MG63 (cell line): Measurements from ENCODE around the gene GALNT7. TPM values are rescaled to one million over a fixed set of nuclear protein-coding genes. Genes with fewer than 3 reads are reported as not detected.

Source experiments
- DNase-seq: peaks from one replicate; pipeline ENCODE4 v3.0.0-alpha.2; 2020
- H3K27me3 ChIP-seq: fragments of 250-450 bp; sonication (Bioruptor Pico); 2 replicates; pipeline ENCODE4 v1.5.1; 2020; ENCODE audit warnings: mild to moderate bottlenecking, moderate library complexity
- H3K36me3 ChIP-seq: fragments of 250-450 bp; sonication (Bioruptor Pico); 2 replicates; pipeline ENCODE4 v1.5.1; 2020; ENCODE audit warnings: mild to moderate bottlenecking, moderate library complexity
- H3K4me3 ChIP-seq: fragments of 250-450 bp; sonication (Bioruptor Pico); 2 replicates; pipeline ENCODE4 v1.5.1; 2020; ENCODE audit warnings: mild to moderate bottlenecking, moderate library complexity
- H3K9me3 ChIP-seq: fragments of 250-450 bp; sonication (Bioruptor Pico); 2 replicates; pipeline ENCODE4 v1.5.1; 2020; ENCODE audit warnings: mild to moderate bottlenecking, moderate library complexity
- total RNA-seq: library from RNA; depleted of rRNA; stranded (reverse); fragments of >200 nt; shearing (Covaris generic); gene quantifications from 2 replicates; pipeline ENCODE4 v1.2.3, GENCODE V29; 2014; ENCODE audit warnings: low replicate concordance

Gene GALNT7
- total RNA-seq, 1 experiment from 2014 or later: 22.6 TPM

DNA sequence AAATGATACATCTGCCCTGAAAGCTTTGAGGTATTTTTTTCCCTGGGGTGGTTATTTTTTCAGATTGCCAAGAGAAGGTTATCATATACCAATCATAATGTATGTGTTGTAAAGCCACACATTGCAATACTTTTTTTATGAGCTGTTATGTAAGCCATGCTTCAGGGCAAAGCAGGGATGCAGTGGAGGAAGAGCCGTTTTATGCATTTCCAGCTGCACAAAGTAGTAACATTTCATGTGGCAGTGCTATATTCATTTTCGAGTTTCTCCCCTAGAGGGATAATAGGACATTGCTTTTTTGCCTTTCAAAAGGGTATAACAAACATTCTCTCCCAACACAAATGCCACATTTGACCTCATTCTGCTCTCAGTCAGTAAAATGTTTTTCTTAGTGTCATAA lies 68.5 kb downstream of the GALNT7 start:
- Histone ChIP-seq H3K4me3 (no peak overlapping the region), H3K9me3 (no peaks in the 10 kb centered on the region), H3K27me3 (no peaks in the 10 kb centered on the region), H3K36me3 (no peaks in the 10 kb centered on the region; the same call in 1 of the 2 replicates)
- no peak for DNase-seq

DNA sequence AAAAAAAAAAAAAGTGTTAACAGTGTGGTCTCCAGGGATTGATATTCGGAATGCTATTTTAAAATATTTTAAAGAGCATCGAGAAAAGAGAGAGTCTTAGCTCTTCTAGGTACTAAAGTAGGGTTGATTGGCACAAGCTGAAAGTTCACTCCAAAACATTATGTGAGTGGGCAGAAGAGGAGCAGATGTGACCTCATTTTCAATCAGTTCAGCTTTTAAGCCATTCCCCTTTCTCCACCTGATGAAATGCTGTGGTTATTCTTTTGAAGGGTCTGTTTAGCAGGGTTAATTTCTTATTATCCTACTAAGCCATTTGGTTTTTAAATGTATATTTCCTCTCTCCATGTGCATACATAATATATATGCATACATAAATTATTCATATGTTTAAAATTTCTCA lies 69.2 kb downstream of the GALNT7 start:
- Histone ChIP-seq H3K4me3 (no peak overlapping the region), H3K9me3 (no peaks in the 10 kb centered on the region), H3K27me3 (no peaks in the 10 kb centered on the region), H3K36me3 (no peaks in the 10 kb centered on the region; the same call in 1 of the 2 replicates)
- no peak for DNase-seq

DNA sequence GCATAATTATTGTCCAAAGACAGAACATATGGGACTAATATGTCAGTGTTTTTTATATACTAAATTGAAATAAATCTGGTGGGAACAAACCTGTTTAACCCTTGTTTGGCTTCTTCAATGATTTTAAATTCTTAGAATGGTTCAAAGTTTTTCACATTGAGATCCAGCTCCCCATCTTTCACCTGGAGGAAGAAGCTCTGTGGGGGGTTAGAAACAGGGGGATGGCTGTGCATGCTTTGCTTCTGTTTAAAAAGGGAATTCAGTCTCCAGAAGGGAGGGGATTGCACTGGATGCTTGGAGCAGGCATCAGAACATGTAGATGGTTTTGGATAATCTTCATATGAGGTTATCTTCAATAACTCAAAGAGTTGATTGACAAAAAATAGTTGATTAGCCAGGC lies 72.1 kb downstream of the GALNT7 start:
- no peak for DNase-seq
- no peaks in the 10 kb centered on the region for H3K27me3 ChIP-seq
- H3K4me3 ChIP-seq: no peak overlapping the region

DNA sequence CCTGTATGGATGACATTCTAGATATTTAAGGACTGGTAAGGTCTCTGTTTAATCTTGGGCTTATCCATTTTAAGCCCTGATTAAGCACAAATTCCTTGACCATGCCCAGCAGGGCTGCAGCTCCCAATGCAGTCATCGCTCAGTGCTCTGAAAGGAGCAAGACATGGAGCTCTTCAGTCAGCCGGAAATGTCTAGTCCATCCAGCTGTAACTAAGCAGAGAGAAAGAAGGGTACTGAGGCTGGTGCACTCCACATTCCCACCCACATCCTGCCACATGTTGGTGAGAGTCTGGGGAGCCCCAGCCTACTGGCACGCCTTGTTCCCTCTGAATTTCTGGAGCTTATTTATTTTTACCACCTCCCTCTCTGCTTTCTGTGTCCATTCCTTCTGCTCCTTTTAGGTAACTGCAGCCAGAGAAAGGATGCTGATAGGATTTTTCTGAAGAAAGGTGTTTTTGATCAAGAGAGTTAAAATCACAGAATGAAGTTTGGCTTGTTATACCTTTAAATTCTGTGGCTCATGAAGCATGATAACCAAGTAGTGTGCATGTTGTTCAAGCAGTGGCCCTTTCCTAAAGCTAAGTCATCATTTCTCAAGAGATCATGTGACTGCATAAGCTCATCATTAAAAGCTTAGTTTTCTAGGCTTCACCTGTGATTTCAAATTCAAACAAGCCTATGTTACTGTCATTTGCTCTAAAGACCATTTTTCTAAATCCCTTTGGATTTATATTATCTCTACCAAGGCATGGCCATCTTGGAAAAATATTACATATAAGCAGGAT lies 74.0 kb downstream of the GALNT7 start:
- no peak for DNase-seq
- Histone ChIP-seq H3K4me3 (no peak overlapping the region), H3K9me3 (no peaks in the 10 kb centered on the region), H3K27me3 (no peaks in the 10 kb centered on the region), H3K36me3 (no peaks in the 10 kb centered on the region; the same call in 1 of the 2 replicates)

More for the DNA sequence above, 72.1 kb downstream of the GALNT7 start:
- Histone ChIP-seq H3K36me3 (no peaks in the 10 kb centered on the region; the same call in 1 of the 2 replicates), H3K9me3 (no peaks in the 10 kb centered on the region)

DNA sequence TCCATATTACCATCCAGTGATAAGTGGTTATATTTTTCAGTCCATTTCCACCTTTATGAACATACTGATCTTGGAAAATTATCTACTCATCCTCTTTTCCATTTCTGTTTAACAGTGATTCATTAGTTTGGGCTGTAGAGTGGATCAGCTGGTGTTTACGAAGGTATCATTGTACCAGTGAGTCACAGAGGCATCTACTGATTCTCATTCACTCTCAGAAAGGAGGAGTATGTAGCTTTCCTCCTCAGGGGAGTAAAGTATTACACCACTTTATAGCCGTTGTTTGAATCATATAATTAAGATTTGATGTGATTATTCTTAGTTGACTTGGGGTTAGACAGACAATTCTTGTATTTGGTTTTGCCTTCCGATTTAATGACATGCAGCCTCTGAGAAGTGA lies 74.7 kb downstream of the GALNT7 start:
- Histone ChIP-seq H3K27me3 (no peaks in the 10 kb centered on the region), H3K36me3 (no peaks in the 10 kb centered on the region; the same call in 1 of the 2 replicates), H3K9me3 (no peaks in the 10 kb centered on the region), H3K4me3 (no peak overlapping the region)
- no peak for DNase-seq

DNA sequence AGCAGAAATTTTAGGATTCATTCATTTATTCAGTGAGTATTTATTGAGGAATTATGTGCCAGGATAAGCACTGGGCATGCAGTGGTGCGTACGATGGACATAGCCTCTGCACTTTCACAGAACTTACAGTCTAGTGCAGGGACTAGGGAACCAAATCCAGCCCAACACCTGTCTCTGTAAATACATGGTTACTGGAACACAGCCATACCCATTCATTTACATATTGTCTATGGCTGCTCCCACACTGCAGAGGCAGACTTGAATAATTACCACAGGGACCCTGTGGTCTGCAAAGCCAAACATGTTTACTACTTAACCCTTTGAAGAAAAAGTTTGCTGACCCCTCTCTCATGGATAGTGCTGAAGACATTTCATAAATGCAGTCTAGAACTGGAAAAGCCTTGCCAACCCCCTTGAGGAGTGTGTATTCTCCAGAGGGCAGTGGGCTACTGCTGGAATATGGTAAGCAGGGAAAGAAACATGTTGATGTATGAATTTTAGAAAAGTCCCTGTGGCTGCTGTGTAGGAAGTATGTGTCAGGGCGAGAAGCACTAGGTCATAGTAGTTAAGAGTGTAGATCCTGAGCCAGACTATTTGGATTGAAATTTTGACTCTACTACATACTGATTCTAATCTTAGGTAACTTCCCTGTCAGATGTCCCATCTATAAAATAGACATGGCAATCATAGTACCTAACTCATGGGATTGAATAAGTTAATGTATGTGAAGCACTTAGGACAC lies 75.5 kb downstream of the GALNT7 start:
- Histone ChIP-seq H3K36me3 (no peaks in the 10 kb centered on the region; the same call in 1 of the 2 replicates), H3K27me3 (no peaks in the 10 kb centered on the region), H3K9me3 (no peaks in the 10 kb centered on the region), H3K4me3 (no peak overlapping the region)
- no peak for DNase-seq

DNA sequence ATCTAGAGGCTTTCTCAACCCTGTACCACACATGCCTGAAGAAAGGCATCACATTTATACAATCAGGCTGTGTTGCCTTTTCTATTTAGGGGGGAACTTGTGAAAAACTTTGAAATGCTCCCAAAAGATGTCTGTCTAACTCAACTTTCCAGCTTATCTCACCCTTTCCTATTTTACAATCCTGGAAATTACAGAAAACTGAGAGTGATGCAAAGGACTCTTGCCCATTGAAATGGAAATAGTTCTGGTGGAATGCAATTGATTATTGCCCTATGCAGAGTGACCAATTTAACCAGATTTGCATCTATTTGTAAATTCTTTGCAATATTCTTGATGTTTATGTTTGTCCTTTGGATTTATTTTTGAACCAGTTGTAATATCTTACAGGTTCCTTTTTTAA lies 77.3 kb downstream of the GALNT7 start:
- Histone ChIP-seq H3K9me3 (no peaks in the 10 kb centered on the region), H3K4me3 (no peak overlapping the region), H3K36me3 (no peaks in the 10 kb centered on the region; the same call in 1 of the 2 replicates), H3K27me3 (no peaks in the 10 kb centered on the region)
- DNase-seq: no peak

DNA sequence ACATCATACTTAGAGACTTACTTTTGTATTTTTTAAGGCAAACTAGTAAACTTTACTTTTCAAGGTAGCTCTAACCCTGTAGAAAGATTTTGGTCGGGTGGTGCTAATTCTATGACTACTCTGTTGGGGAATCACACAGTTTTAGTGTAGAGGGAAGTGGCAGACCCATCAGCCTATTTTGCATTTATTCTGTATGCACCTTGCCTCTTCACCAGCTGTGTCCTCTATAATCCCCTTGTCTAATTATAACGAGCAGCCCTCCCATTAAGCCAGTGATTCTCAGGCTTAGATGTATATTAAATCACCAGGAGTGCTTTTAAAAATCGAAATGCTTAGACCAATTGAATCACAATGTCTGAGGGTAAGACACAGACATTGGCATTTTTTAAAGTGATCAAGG lies 78.1 kb downstream of the GALNT7 start:
- Histone ChIP-seq H3K36me3 (no peaks in the 10 kb centered on the region; the same call in none of the 2 replicates), H3K4me3 (no peak overlapping the region), H3K27me3 (no peaks in the 10 kb centered on the region), H3K9me3 (no peaks in the 10 kb centered on the region)
- DNase-seq: no peak

DNA sequence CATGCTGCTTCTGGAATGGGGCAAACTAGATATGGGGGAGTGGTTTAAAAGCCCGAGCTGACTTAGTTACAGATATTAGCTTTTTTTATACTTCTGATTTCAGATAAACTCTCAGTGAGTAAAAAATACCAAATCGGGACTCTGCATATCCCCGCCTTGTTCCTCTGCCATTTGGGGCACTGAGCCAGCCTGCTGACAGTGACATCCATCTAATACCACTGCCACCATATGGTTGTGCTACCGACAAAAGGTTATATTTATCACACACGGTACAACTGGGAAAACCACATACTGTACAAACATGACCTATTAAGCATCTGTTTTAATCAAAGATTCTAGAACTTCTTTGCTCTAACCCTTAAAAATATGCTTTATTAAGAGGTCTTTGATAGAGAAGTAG lies 78.7 kb downstream of the GALNT7 start:
- Histone ChIP-seq H3K9me3 (no peaks in the 10 kb centered on the region), H3K27me3 (no peaks in the 10 kb centered on the region), H3K4me3 (no peak overlapping the region), H3K36me3 (no peaks in the 10 kb centered on the region; the same call in none of the 2 replicates)
- no peak for DNase-seq

DNA sequence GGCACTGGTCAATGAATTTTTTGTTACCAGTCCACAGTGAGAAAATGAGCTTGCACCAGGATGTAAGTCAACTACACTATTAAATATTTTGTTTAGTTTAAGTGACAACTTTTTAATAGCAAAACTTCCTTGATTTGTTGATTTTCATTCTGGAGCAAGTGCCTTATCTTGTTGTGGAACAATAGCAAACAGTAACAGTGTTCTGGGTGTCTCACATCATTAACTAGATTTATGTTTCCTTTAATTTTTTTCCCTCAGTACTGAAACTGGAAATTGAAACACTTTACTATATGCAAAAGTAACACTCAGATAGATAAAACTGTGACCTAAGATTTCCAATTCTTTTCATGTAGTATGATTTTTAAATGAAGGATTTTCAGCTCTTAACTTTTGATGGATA lies 80.1 kb downstream of the GALNT7 start:
- Histone ChIP-seq H3K9me3 (peaks cover 11% of the 10 kb centered on the region), H3K27me3 (no peaks in the 10 kb centered on the region), H3K36me3 (peaks cover 11% of the 10 kb centered on the region), H3K4me3 (no peak overlapping the region)
- no peak for DNase-seq

DNA sequence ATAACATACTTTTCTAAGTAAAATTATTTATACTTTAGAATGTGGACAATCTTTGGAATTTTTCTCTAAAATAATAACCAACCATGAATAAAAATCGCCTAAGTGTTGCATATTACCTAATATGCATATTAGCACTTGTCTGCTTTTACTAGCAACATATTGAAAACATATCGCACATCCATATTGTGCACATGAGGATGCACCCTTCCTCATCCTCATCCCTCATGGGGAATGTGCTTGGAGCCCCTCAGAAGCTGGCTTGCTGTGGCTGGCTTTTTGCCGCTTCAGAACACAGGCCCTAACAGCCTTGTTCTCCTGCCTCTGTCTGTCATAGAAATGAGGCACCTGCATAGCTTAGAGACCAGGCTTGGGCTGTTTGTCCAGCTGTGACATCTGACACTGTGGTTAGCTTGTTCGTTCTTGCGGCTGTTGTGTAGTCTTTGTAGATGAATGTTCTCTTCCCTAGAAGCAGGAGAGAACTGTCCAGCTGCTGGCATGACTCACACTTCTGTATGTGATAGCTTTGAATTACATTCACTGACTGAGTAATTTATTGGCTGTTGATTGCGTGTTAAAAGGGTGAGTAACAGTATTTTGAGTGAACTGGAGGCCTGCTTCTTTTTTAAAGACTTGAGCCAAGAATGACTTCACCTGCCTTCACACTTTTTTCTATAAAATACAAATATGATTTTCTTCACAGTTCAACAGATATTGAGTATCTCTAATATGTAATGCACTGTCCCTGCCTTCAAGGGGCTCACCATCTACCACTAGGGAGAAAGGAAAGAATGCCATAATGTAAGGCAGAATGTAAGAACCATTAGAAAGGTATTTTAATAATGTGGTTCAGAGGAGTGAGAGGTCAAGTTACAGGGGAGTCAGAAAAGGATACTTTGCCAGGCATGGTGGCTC lies 83.7 kb downstream of the GALNT7 start:
- peak; percentile 94 for DNase-seq
- Histone ChIP-seq H3K27me3 (no peaks in the 10 kb centered on the region), H3K36me3 (peaks cover 11% of the 10 kb centered on the region), H3K9me3 (peaks cover 11% of the 10 kb centered on the region), H3K4me3 (no peak overlapping the region)

DNA sequence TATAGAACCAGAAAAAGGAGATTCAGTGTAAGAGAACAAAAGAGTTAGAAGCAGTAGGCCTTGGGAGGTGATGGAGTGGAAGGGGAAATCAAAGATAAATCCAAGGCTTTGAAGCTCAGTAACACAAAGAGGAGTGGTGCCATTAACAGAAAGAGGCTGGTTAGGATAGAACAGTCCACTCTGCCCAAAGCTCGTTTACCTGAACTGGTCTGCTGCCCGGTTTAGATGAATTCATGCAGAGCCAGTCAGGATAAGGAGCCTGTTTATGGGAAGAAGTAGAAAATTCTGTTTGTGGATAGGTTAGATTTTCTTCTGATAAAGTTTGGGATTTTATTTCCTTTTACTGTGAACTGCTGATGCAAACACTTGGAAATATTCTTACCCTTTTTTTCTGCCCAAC lies 85.0 kb downstream of the GALNT7 start:
- H3K9me3 ChIP-seq: peaks cover 11% of the 10 kb centered on the region

DNA sequence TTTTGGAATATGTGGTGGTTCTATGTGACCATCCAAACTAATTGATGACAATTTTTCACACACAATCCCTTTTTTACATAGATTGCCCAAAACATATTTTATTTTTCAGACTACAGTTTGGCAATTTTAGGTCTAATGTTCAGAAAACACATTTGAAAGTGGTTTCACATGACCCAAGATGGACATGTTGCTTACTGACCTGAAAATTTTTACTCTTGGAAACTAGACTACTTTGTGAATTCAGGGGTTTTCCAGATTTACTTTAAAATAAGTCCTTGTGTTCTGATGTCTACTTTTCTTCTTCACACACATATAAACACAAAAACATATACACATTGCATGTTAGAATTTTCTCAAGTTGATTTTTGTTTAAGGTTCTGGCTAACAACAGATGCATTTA lies 86.0 kb downstream of the GALNT7 start:
- no peak for DNase-seq
- peaks cover 11% of the 10 kb centered on the region for H3K9me3 ChIP-seq
- H3K4me3 ChIP-seq: no peak overlapping the region
- no peaks in the 10 kb centered on the region for H3K27me3 ChIP-seq
- peaks cover 11% of the 10 kb centered on the region for H3K36me3 ChIP-seq

More for the DNA sequence above, 85.0 kb downstream of the GALNT7 start:
- Histone ChIP-seq H3K36me3 (peaks cover 11% of the 10 kb centered on the region), H3K4me3 (no peak overlapping the region), H3K27me3 (no peaks in the 10 kb centered on the region)
- no peak for DNase-seq

DNA sequence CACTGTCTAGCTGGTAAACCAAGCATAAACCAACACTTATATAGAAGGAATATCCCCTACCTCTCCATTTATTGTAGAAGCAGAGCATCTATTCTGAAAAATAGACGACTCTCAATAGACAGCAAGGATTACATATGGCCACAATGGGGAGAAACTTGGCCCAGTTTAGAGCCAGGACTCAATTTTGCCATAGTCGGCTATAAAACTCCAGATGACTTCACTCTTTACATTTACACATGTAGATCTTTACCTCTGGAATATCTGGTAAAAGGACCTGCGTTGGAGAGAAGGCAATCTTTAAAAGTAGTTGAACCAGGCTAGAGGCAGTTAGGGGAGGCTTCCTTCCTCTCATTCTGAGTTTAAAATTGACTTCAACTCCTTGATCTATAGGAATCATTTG lies 88.2 kb downstream of the GALNT7 start:
- no peak overlapping the region for H3K4me3 ChIP-seq
- H3K36me3 ChIP-seq: peaks cover 11% of the 10 kb centered on the region
- H3K27me3 ChIP-seq: no peaks in the 10 kb centered on the region
- no peak for DNase-seq
- H3K9me3 ChIP-seq: peaks cover 11% of the 10 kb centered on the region

DNA sequence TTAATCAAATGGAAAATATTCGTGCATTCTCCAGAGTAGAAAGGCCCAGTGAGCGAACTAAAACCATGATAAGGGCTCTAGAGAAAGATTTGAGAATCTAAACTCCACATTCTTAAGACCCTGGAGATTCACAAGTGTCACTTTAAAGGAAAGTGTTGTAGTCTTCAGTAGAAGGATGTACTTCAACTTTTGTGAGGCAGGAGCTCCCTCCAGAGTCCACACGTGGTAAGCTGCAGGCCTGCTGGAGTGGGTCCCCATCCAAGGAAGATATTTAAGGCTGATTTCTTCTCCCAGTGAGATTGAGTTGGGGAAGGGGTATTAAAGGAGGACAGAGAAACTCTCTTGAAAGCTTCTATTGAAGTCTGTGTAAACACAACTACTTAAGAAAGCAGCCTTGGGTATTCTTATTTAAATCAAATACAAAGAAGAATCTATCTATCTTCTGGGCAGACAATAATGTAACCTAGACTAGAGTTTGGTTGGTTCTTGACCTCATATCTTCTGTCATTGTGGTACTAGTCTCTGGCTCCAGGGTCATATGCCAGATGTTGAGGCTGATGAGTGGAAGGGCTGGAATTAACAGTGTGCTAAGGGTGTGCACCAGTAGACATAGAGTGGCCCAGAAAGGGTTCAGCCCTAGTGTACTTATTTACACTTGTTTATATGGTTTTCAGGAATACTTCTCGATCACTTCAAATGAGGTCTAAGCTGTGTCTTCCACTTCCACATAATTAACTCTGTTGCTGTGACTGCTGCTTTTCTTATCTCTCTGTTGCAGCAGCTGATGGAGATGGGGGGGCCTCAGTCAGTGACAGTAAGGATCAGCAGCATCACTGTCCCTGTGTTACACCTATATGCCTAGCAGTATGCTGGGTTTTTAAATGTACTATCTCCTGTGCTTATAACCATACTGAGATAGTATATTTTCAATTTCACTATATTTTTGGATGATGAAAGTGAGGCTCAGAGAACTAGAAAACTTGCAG lies 89.4 kb downstream of the GALNT7 start:
- peak; percentile 35 for DNase-seq
- no peaks in the 10 kb centered on the region for H3K27me3 ChIP-seq
- peaks cover 6% of the 10 kb centered on the region for H3K36me3 ChIP-seq
- H3K4me3 ChIP-seq: no peak overlapping the region
- peaks cover 5% of the 10 kb centered on the region for H3K9me3 ChIP-seq

DNA sequence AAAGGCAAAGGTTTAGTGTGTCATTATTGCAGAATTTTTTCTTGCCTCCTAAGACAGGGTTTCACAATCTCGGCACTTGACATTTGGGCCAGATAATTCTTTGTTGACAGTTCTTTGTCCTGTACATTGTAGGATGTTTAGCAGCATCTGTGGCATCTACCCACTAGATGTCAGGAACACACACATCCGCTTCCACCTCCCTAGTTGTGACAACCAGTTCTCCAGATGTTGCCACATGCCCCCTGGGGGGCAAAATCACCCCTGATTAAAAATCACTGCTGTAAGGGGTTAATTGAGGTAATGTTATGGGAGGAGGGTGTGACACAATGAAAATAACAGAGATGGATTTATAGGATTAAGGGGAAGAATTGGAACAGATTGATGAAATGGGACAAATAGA lies 90.3 kb downstream of the GALNT7 start:
- Histone ChIP-seq H3K27me3 (no peaks in the 10 kb centered on the region), H3K36me3 (no peaks in the 10 kb centered on the region; the same call in 1 of the 2 replicates), H3K9me3 (no peaks in the 10 kb centered on the region), H3K4me3 (no peak overlapping the region)
- no peak for DNase-seq
